Measurements from ENCODE around the gene TCOF1.

The TCOF1 gene

GRCh38 chr5:150436141-150436680 lies 78.7 kb downstream of the TCOF1 start:
- DNase-seq: peak; percentile 95

- no peak for DNase-seq
Measured at GRCh38 chr5:150438873-150439546, 81.5 kb downstream of the TCOF1 start.

- no peak for DNase-seq
Measured at GRCh38 chr5:150440948-150441812, 83.7 kb downstream of the TCOF1 start.

GRCh38 chr5:150441813-150442698 lies 84.6 kb downstream of the TCOF1 start:
- no peak for DNase-seq

- DNase-seq: no peak
Measured at GRCh38 chr5:150442699-150443080, 85.2 kb downstream of the TCOF1 start.

- no peak for DNase-seq
Measured at GRCh38 chr5:150443242-150444075, 86.0 kb downstream of the TCOF1 start.

DNA sequence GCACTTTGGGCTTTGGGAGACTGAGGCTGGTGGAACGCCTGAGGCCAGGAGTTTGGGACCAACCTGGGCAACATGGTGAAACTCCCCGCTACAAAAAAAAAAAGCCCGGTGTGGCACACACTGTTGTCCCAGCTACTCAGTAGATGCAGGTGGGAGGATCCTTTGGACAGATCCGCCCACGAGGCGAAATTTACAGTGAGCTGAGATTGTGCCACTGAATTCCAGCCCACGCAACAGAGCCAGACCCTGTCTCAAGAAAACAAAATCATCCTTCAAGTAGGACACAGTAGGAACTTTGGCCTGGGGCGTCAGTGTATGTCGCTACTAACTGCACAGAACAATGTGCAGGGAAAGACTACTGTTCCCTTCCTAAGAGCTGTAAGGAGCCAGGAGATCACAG lies 87.3 kb downstream of the TCOF1 start:
- DNase-seq: no peak

GRCh38 chr5:150446088-150446487 lies 88.6 kb downstream of the TCOF1 start:
- DNase-seq: no peak

DNA sequence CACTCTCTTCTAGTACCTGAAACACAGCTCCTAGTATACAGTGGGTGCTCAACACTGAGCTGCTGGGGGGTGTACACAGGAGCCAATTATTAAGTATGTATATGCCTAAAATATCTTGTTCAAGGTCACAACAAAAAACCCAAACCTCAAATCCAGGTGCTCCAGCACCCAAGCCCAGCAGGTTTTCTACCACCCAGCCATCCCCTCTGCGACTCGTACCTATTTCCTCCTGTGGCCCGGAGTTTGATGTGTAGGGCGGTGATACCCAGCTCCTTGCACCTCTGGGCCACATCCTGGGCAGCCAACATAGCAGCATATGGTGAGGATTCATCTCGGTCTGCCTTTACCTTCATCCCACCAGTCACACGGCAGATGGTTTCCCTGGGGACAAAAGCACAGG lies 89.1 kb downstream of the TCOF1 start:
- DNase-seq: no peak

DNA sequence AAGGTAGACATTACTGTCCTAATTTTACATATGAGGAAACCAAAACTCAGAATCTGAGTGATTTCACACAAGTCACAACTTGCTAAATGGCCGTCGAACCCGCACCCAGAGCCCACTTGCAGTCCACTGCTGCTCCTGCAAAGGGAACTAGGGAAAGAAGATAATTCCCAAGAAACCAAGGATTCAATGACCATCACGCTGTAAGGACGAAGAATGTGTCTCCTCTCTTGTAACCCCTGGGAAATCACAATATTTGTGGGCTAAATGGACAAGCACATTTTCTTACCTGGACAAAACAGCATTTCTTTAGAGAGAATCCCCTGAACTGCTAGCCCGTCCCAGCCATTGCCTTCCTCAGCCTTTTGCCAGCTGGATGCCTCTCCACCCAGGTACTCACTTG lies 89.7 kb downstream of the TCOF1 start:
- no peak for DNase-seq

DNA sequence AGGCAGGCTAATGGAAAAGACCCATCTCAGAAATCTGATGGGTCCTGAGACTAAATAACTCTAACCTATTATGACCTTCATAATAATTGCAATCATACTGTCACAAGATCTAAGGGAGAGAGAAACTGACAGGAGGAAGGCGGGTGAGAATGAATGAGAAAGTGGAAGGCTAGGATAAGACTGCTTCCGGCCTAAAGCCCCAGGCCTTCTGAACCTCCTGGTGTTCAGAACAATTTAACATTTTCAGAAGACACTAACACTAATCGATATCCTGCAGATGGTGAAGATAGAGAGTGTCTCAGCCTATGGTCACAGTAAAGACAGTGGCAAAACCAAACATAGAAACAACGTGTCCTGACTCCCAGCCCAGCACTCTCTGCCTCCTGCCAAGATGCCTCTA lies 90.8 kb downstream of the TCOF1 start:
- DNase-seq: no peak

DNA sequence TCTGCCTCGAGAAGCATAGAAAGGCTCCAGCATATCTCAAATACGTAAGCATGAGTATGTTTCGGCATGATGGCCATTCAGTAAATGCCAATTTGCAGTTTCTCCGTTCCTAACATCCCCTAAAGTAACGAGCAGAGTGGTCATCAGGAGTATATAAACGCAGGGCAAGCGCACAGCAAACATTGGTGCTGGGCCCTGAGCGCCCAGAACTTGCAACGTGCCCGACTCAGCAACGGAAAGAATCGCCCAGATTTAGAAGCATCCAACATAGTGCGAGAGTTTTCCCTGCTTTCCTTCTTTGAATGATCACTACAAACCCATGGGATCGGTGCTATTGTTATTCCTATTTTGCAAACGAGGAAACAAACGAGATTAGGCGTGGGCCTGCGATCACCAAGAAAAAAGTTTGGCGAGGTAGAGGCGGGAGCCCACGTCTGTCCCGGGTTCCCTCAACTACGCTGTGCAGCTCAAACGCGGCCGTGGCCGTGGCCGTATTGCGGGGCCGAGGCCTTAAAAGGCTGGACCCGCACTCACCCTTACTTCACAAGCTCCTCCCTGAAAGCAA lies 91.5 kb downstream of the TCOF1 start:
- no peak for DNase-seq
